Esophagus squamous epithelium (tissue), 5 donors: ENCODE measurements around the gene PHTF2. TPM values are rescaled to one million over a fixed set of nuclear protein-coding genes. Genes with fewer than 3 reads are reported as not detected.

Experiments used
- DNase-seq: peaks from one replicate; lab custom pipeline; 2025; lab: John Stamatoyannopoulos, UW
- H3K27ac ChIP-seq, 4 donors: fragments of 200-600 bp; sonication (generic); one replicate each; pipeline ENCODE4 v1.5.1; 2016 to 2019; ENCODE audit warnings: mild to moderate bottlenecking in 1 of 4
- H3K27me3 ChIP-seq, 4 donors: fragments of 200-600 bp; sonication (generic); 1 replicate in 3 of 4; 2 replicates in 1 of 4; pipeline versions ENCODE4 v1.5.1 to v1.6.0; 2017 to 2021; ENCODE audit warnings: antibody characterized with exemption in 1 of 4
- H3K36me3 ChIP-seq, 3 donors: fragments of 200-600 bp; sonication (generic); one replicate each; pipeline ENCODE4 v1.5.1; 2016 to 2019
- H3K4me1 ChIP-seq, 3 donors: fragments of 200-600 bp; sonication (generic); one replicate each; pipeline ENCODE4 v1.5.1; 2017 to 2019
- H3K4me3 ChIP-seq, 4 donors: fragments of 200-600 bp; sonication (generic); 1 replicate in 3 of 4; 2 replicates in 1 of 4; pipeline ENCODE4 v1.5.1; 2016 to 2019; ENCODE audit warnings: mild to moderate bottlenecking in 2 of 4, moderate library complexity in 1 of 4
- H3K9me3 ChIP-seq, 3 donors: fragments of 200-600 bp; sonication (generic); one replicate each; pipeline ENCODE4 v1.5.1; 2016 to 2019
- POLR2A ChIP-seq, 4 donors: fragments of 450-650 bp; IDR thresholded peaks; one replicate each; pipeline ENCODE4 v1.6.1; 2017; ENCODE audit warnings: antibody characterized with exemption in 4 of 4, mild to moderate bottlenecking in 4 of 4, moderate library complexity in 3 of 4
- WGBS, 2 donors: methylation state at CpG; one replicate each; pipeline ENCODE4 v1.1.5; 2018; 5-methylcytosine and 5-hydroxymethylcytosine counted together
- intact Hi-C: fragments of 100-400 bp; cut with DNase I; formaldehyde crosslinking; loops from one replicate; pipeline ENCODE4 v1.15.0; 2022
- total RNA-seq, 4 donors: library from RNA; depleted of rRNA; stranded (reverse); fragments of >200 nt; gene quantifications; one replicate each; pipeline ENCODE4 v1.1.0, GENCODE V29; 2016
- TF ChIP-seq, protein P1 (sequence below), 6 experiments: fragments of 450-650 bp in 4 of 6; fragments of 200-600 bp in 2 of 6; sonication (generic) in 2 of 6; IDR thresholded peaks; one replicate each; pipeline ENCODE4 v1.5.1; 2016 to 2019; ENCODE audit warnings: antibody characterized with exemption in 6 of 6, mild to moderate bottlenecking in 4 of 6, moderate library complexity in 4 of 6
- donor health status: DM: yes; HTN: yes; CAD: no.

PHTF2 gene
- total RNA-seq, 4 donors from 2014 or later = 6.5 to 15.4 (median 13.5) TPM

DNA sequence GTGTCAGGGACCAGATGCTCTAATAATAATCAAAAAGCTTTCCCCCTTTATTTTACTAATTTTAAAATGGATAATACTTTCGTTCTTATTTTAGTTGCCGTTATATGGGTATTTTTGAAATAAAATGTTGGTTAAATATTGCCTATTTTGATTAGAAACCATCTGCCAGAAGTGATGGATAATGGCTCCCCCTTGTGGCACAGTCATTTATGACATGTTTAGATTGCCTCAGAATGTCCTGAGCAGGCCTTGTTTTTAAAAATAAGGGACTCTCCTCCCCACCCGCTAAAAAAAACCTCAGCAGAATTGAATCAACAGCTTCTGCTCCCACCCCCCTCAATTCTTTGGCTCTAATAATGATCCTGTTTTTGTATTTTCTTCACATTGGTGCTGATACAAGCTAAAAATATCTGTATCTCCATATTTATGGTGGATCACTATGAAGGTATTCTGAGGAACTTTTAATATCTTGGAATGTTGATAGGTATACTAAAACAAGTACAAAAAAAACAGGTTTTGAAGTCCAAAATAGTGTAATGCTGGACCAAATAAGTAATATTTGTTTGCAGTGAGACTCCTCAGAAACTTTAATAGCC lies 39.2 kb upstream of the PHTF2 start:
- 0% methylated on average over 3 of the region's 3 CpGs for WGBS, 2 donors
- Histone ChIP-seq H3K27me3 (no peaks in the 10 kb centered on the region), H3K9me3 (no peaks in the 10 kb centered on the region), H3K36me3 (peaks cover 0 to 9% (median 0%) of the 10 kb centered on the region in 3 donors), H3K27ac (peak overlapping the region in 1 of 4 donors; percentile 30), H3K4me3 (no peak overlapping the region), H3K4me1 (peaks cover 0 to 35% (median 4%) of the 10 kb centered on the region in 3 donors)
- DNase-seq = no peak
- intact Hi-C loops = loop anchor here (5.0 kb wide), 1 partner anchor 107 kb away; no protein-coding TSS in a partner anchor
- TF ChIP-seq, protein P1, sequence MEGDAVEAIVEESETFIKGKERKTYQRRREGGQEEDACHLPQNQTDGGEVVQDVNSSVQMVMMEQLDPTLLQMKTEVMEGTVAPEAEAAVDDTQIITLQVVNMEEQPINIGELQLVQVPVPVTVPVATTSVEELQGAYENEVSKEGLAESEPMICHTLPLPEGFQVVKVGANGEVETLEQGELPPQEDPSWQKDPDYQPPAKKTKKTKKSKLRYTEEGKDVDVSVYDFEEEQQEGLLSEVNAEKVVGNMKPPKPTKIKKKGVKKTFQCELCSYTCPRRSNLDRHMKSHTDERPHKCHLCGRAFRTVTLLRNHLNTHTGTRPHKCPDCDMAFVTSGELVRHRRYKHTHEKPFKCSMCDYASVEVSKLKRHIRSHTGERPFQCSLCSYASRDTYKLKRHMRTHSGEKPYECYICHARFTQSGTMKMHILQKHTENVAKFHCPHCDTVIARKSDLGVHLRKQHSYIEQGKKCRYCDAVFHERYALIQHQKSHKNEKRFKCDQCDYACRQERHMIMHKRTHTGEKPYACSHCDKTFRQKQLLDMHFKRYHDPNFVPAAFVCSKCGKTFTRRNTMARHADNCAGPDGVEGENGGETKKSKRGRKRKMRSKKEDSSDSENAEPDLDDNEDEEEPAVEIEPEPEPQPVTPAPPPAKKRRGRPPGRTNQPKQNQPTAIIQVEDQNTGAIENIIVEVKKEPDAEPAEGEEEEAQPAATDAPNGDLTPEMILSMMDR (IDR thresholded peaks at IDR 0.05) = peak; percentile 70 to 86 (median 78)
- no peak for TF ChIP-seq POLR2A (IDR thresholded peaks at IDR 0.05)

DNA sequence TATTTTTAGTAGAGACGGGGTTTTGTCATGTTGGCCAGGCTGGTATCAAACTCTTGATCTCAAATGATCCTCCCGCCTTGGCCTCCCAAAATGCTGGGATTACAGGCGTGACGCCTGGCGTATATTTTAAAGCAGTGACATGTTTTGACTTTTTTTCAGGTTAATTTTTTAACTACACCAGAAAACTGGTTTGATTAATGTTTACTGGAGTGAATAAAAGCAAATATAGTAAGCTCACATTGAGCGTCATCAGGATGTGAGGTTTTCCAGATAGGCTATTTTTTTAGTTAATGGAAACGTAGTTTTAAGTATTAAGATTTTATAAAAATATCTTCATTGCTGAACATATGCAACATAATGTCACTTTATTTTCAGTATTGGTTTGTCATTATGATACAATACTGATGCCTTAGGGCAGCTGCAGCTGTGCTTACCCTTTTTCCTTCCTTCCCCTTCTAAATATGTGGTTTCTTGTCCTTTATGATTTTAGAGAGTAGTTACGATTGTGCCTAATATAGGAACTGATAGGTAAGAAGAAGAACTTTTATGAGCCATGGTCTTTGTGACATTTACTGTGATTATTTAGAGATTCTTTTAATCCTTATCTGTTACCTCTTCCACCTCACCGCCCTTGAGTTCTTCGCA lies 37.6 kb upstream of the PHTF2 start:
- intact Hi-C loops = no loop called here

DNA sequence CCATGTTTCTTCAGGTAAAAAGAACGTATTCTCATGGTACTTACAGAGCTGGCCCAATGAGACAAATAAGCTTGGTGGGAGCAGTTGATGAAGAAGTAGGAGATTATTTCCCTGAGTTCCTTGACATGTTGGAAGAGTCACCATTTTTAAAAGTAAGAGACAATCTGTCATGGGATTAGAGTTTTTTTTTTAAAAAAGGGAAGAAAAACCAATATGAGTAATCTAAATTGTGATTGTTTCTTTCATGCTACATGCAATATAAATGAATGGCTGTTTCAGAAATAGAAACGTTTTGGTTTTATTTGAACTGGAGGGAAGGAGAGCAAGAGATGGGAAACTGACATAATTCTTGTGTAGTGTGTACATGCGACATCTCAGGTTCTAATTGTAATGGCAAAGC lies 33.1 kb upstream of the PHTF2 start:
- H3K27ac ChIP-seq = no peak overlapping the region
- no peaks in the 10 kb centered on the region for H3K27me3 ChIP-seq
- H3K4me1 ChIP-seq = peaks cover 0 to 15% (median 3%) of the 10 kb centered on the region in 3 donors
- H3K9me3 ChIP-seq = no peaks in the 10 kb centered on the region
- DNase-seq = no peak
- WGBS, 2 donors = 62 to 67% methylated on average over 3 of the region's 3 CpGs
- no peak for TF ChIP-seq POLR2A (IDR thresholded peaks at IDR 0.05)
- TF ChIP-seq, protein P1 (IDR thresholded peaks at IDR 0.05) = no peak
- H3K4me3 ChIP-seq = no peak overlapping the region
- peaks cover 0 to 50% (median 0%) of the 10 kb centered on the region in 3 donors for H3K36me3 ChIP-seq
- intact Hi-C loops = no loop called here

More for the DNA sequence above, 37.6 kb upstream of the PHTF2 start:
- Histone ChIP-seq H3K27me3 (no peaks in the 10 kb centered on the region), H3K36me3 (peaks cover 0 to 14% (median 0%) of the 10 kb centered on the region in 3 donors), H3K4me3 (no peak overlapping the region), H3K27ac (no peak overlapping the region), H3K4me1 (peaks cover 0 to 42% (median 5%) of the 10 kb centered on the region in 3 donors), H3K9me3 (no peaks in the 10 kb centered on the region)
- TF ChIP-seq POLR2A (IDR thresholded peaks at IDR 0.05) = no peak
- TF ChIP-seq, protein P1 (IDR thresholded peaks at IDR 0.05) = no peak
- no peak for DNase-seq
- 87 to 88% methylated on average over 10 of the region's 10 CpGs for WGBS, 2 donors

DNA sequence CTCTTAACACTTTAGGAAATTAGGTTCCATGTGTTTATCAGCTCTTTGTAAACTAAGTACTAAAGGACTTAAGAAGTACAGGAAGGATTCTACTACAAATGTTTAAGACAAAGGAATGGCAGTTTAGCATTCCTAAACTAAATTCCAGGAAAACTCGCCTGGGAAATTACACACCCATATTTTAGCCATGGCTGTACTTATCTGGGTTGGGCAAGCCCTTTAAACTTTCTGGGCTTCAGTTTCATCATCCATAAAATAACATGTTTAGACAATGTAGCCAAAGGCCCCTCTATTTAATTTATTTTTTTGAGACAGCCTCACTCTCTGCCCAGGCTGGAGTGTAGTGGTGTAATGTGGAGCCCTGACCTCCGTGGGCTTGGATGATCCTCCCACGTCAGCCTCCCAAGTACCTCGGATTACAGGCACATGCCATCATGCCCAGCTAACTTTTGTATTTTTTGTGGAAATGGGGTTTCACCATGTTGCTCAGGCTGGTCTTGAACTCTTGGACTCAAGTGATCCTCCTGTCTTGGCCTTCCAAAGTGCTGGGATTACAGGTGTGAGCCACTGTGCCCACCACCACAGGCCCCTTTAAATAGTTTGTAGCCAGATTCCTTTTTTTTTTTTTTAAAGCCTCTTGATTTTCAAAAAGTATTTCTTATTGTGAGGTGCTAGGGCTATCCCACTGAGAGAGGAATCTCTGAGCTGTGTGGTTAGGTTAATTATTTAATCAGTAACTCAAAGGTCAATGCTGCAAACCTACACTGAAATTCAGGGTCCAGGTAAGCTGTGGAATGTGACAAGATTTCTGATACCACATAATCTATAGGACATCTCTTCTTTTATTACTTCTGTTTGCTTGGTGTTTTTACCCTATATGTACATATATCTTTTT lies 32.4 kb upstream of the PHTF2 start:
- Histone ChIP-seq H3K36me3 (peaks cover 0 to 57% (median 0%) of the 10 kb centered on the region in 3 donors), H3K4me1 (peaks cover 0 to 15% (median 3%) of the 10 kb centered on the region in 3 donors), H3K27ac (no peak overlapping the region), H3K9me3 (no peaks in the 10 kb centered on the region), H3K27me3 (no peaks in the 10 kb centered on the region), H3K4me3 (no peak overlapping the region)
- intact Hi-C loops = no loop called here
- WGBS, 2 donors = 80 to 82% methylated on average over 4 of the region's 4 CpGs
- TF ChIP-seq POLR2A (IDR thresholded peaks at IDR 0.05) = no peak
- no peak for DNase-seq

DNA sequence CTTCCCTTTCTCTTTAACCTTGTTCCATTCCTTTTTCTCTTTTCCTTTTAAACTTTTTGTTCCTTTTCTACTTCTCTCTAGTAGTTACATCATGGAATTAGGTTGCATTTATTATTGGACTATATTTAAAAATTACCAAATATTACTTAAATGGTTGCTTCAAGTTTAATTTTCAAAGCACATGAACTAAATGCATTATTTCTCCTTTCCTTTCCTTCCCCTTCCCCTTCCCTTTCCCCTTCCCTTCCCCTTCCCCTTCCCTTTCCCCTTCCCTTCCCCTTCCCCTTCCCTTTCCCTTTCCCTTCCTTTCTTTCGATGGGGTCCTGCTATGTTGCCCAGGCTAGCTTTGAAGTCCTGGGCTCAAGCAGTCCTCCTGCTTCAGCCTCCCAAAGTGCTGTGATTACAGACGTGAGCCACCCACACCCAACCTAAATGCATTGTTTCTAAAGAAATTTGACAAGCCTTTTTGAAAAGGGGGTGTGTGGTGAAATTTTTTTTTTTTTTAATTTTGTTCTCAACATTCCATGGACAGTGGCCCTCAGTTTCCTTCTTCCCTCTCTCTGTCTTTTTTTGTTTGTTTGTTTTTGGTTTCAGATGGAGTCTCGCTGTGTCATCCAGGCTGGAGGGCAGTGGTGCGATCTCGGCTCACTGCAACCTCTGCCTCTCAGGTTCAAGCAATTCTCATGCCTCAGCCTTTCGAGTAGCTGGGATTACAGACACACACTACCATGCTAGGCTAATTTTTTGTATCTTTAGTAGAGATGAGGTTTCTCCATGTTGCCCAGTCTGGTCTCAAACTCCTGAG lies 31.6 kb upstream of the PHTF2 start:
- H3K27ac ChIP-seq = no peak overlapping the region
- H3K9me3 ChIP-seq = no peaks in the 10 kb centered on the region
- DNase-seq = no peak
- H3K36me3 ChIP-seq = peaks cover 0 to 65% (median 0%) of the 10 kb centered on the region in 3 donors
- intact Hi-C loops = no loop called here
- peaks cover 0 to 15% (median 3%) of the 10 kb centered on the region in 3 donors for H3K4me1 ChIP-seq
- no peak for TF ChIP-seq POLR2A (IDR thresholded peaks at IDR 0.05)
- TF ChIP-seq, protein P1 (IDR thresholded peaks at IDR 0.05) = no peak
- H3K4me3 ChIP-seq = no peak overlapping the region
- 75 to 86% methylated on average over 5 to 6 of the region's 6 CpGs for WGBS, 2 donors
- no peaks in the 10 kb centered on the region for H3K27me3 ChIP-seq
